Transverse colon (tissue), 4 donors: ENCODE results near the gene CCM2L.

Experiments
- CTCF ChIP-seq, 5 experiments: fragments of 200-600 bp in 3 of 5; fragments of 450-650 bp in 2 of 5; sonication (generic) in 3 of 5; IDR thresholded peaks; 1 replicate in 2 of 5; 2 replicates in 3 of 5; pipeline ENCODE4 v1.5.1; 2016 to 2017; ENCODE audit warnings: antibody characterized with exemption in 5 of 5, inconsistent platforms in 3 of 5, mild to moderate bottlenecking in 2 of 5, moderate library complexity in 1 of 5
- EP300 ChIP-seq: sonication (generic); formaldehyde crosslinking; IDR thresholded peaks from one replicate; pipeline ENCODE4 v1.6.1; 2017; ENCODE audit warnings: antibody characterized with exemption, low read depth
- POLR2A ChIP-seq: fragments of 450-650 bp; IDR thresholded peaks from one replicate; pipeline ENCODE4 v1.6.1; 2016; ENCODE audit warnings: antibody characterized with exemption, mild to moderate bottlenecking, moderate library complexity
- POLR2AphosphoS5 ChIP-seq, 3 donors: sonication (generic); formaldehyde crosslinking; IDR thresholded peaks; one replicate each; pipeline ENCODE4 v1.6.1; 2016; ENCODE audit warnings: antibody characterized with exemption in 3 of 3

DNA sequence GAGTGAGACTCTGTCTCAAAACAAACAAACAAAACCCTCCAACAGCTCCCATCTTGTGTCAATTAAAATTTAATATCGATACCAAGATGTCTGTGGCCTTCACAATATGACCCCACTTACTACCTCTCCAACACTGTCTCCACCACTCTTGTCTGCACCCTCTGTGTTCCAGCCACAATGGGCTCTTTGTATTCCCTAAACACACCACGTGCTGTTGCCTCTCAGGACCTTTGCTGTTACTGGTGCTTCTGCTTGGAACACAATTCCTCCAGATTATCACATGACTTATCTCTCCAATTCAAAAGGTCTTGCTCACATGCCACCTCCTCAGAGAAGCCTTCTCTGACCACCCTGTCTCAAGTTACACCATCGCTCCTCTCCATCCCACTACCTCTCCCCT lies 35.8 kb downstream of the CCM2L start:
- TF ChIP-seq CTCF (IDR thresholded peaks at IDR 0.05) (no peak), POLR2A (no peak), POLR2AphosphoS5 (IDR thresholded peaks at IDR 0.05) (no peak), EP300 (no peak)
